Dermis microvascular lymphatic vessel endothelial cell (primary cell): ENCODE data around the gene PAH. TPM values are rescaled to one million over a fixed set of nuclear protein-coding genes. Genes with fewer than 3 reads are reported as not detected.

Source experiments
- DNase-seq, 2 donors: peaks; one replicate each; pipeline versions ENCODE4 v3.0.0 to v3.0.0-alpha.2; 2010; ENCODE audit warnings: low read depth in 2 of 2
- total RNA-seq: library from RNA; depleted of rRNA; stranded (reverse); fragments of >200 nt; gene quantifications from 2 replicates; pipeline ENCODE4 v1.2.1, GENCODE V29; 2014

The PAH gene
- total RNA-seq, 1 donor from 2014 or later: not detected

DNA sequence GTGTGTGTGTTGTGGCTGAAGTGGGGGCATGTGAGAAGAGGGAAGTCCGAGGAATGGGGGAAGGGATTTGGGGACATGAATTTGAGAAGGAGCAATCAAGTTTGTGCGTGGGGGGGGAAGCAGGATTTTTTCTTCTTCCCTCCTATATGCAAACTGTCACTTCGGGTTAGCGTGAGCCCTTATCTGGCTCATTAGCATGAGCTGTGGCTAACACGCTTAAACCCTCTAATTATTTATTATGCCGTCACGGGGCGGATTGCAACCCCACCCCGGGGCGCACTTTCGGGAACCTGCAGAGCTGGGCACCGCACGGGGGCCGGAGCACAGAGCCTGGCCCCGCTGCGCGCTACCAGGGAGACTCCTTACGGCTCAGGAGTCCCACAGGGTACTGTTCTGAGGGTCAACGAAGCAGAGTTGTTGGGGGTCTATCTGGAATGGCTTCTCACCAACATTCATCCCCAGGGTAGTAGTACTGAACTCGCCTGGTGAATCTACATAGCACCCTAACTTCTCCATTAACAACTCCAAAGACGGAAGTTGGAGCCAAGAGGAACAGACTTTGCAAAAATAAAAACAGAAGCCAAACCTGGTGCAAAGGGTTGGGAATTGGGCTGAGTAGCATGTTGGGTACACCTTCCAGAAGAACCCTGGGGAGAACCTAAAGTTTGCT is 34.0 kb upstream of the PAH start:
- no peak for DNase-seq

DNA sequence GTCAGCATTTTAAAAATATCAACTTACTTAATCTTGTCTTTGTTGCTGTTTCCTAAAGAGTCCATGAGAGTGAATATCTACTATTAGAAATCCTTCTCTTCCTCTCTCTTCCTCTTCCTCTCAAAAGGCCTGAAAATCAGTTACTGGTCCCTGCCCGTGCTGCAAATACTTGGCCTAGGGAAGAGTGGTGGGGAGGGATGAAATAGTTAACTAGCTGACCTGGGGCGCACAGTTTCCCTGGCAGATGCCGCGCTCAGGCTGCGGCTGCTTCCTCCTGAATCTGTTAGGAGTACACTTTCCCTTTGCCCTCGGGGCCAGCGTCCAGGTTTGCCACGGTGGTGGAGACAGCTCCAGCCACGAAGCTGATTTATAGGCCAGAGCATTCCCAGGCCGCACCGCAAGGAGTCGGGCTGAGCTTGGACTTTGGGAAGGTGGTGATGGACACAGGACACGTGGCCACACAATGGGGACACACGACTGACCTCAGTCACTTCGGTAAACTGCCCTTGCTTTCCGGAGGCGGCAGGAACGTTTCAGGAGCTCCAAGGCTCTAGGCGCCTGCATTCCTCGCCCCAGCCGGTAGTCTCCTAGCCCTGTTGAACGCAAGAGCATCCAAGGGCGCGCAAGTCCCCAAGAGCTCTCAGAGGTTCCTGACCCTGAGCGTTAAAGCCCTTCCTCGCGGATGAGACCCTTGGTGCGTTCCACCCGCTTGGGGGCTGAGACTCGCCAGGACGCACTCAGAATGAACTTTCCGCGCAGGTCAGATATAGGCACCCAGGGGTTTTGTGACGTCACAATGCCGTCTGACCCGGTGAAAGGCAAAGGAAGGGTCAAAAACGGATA is 33.3 kb upstream of the PAH start:
- DNase-seq: no peak

DNA sequence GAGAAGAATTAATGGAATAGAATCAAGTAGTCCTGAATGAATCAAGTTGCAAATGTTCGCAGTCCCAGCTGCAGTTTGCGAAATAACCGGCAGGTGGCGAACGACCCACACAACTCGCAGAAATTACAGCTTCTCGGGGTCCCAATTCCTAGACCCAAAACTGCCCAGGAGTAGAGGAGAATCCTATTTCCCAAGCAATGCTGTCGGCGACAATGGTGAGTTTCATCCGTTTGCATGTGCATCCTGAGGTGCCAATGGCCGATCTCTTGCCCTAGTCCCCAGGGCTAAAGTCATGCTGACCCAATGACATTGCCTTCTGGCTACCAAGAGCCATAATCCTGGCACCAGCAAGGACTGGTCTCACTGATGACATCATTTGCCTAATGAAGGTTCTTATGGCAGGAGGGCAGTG is 31.9 kb upstream of the PAH start:
- DNase-seq: peak in 1 of 2 donors; percentile 47

DNA sequence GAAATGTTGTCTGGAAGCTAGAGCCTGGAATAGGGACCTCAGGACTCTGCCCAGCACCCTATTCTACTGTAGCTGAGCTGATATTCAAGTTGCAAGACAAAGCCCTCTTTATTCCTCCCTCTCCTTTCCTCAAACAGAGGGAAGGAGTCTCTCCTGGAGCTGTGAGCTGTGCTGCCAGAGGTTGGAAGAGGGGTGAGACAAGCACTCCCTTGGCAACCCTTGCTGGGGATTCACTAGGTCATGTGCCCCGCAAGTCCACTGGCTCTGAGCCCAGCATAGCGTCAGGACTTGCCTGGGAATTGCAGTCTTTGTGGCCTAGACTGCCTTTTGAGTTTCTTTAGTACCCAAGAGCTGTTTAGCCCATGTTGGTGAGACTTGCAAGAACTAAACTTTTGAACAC is 29.0 kb upstream of the PAH start:
- no peak for DNase-seq

DNA sequence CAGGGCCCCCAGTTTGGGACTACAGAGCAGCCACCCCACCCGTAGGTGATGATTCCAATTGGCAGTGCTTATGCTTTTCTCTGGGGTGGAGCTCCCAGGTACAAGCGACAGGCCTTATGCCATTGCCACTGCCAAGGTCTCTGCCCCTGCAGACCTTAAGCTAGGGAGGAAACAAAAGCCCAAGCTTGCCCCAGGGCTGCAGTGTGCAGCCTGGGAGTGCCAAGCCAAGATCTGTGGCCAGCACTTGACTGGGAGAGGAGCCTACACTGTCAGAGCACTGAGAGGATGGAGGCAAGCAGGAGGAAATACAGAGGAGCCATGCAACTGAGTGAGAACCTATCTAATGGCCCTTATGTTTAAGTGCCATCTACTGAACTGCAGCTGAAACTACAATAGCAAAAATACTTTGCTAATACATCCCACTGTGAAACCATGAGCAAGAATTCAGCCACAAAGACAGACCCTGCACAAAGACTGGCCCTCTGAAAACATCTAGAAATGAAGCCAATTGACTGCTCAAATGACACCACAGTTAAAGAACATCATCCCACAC is 22.7 kb upstream of the PAH start:
- no peak for DNase-seq

DNA sequence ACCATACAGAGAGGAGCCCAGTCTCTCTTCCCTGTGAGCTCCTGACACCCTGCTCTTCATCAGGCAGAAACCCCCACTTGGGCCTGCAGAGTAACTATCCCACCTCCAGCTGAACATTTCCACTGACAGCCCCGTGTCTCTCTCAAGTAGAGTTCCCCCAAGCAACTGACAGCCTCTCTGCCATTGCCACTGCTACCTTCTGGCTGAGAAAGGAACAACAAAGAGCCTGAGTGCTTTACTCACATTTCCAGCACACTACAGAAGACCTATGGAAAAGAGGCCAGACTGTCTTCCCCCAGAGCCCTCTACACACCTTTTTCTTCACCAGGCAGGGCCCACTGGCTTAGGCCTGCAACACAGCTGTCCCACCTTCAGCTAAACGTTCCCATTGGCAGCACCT is 22.0 kb upstream of the PAH start:
- no peak for DNase-seq

DNA sequence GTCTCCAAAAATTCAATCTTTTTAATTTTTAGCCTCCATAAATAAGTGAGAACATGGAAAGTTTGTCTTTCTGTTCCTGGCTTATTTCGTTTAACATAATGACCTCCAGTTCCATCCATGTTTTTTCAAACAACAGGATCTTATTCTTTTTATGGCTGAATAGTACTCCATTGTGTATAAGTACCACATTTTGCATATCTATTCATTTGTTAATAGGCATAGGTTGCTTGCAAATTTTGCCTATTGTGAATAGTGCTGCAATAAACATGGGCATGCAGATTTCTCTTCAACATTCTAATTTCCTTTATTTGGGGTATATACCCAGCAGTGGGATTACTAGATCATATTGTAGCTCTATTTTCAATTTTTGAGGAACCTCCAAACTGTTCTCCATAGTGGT is 16.1 kb upstream of the PAH start:
- no peak for DNase-seq

DNA sequence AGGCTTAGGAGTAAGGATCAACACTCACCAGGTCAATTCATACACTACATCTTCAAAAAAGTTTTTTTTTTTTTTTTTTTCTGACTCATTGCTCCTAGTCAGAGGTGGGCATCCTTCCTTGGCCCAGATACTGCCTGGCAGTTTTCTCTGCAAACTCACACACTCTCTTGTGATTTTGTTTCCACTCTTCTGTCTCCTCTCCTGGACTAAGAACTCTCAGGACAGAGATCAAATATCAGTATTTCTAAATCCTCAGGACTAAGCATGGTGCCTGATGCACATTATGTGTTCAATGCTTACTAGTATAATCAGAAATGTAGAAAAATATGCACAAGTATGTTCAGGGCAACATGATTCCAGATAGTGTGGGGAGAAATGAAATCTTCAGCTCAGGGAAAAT is 10.2 kb upstream of the PAH start:
- no peak for DNase-seq

DNA sequence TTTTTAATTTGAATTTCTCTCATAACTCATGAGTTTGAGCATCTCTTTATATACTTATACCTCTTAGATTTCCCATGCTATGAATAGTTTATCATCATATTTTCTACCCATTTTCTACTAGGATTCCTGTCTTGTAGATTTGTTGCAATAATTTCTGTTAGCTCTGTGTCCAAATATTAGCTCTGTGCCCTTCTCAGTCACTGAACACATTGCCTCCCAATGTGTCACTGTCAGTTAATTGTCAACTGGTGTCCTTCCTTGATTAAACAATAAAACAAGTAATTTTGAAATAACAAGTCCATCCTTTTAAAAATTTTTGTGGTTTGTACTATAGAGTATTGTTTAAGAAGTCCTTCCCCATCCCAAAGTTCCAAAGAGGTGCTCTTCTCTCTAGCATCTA is 4.2 kb upstream of the PAH start:
- no peak for DNase-seq

DNA sequence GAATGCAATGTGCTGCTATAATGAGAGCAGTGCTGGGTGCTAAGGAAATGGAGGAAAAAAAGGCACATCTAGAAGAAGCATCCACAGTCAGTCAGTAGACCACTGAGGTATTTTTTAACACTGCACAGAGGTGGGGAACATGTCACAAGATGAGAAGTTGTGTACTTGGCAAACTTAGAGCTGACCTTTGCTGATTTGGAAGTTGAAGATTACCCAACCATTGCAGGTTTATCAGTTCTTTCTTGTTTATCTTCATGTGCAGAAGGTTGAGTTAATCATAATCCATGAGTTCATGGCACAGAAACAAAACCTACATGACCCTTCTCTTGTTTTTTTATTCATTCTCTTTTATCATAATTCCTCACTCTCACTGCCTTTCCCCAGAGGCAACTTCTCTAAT is 3.2 kb upstream of the PAH start:
- no peak for DNase-seq

DNA sequence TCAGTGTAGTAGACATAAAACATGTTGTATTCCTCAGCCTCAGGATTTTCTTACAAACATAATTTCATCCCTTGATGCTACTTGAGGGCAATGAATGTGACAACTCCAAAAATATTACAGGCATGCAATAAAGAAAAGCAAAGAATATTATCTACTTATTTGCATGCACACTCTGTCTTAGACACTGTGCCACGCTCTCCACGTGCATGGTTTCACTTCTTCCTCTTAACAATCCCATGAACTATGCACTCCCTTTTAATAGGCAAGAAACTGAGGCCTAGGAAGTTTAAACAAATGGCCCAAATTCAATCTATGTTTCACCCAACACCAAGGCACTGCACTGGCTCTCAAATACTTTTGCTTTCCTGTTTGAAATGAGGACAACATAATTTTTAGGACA is 1.8 kb upstream of the PAH start:
- DNase-seq: no peak

DNA sequence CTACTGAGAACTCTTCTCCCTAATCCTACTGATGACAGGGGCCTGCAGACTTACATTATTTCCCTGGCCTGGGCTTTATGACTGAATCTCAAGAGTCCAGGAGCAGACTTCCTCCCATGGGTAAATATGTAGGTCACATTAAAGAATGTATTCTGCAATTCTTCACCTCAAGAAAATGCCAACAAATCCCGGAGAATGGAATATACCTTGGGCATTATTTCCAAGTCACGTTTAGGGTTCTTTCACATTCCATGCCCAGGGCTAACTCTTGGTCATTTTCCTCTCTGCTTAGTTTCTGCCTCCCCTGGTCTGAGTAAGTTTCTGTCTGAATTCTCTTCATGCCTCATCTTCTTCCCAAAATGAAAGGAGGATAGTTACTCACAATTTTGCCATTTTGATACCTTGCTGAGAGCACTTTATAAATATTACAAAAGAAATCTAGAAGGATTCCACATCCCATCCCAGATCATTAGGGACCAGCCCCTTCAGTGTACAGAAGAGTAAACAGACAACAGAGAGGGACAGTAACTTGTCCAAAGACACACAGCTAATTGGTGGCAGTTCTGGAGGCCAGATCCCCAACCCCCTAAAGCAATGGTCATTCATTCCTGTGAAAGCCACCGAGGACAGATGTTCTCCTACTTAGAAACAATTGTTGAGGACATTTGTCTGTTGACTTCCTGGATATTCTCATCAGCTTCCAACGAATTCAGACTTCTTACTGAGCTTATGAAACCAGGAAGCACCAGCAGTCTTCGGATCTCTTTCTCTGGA is 605 bp downstream of the PAH start:
- no peak for DNase-seq

DNA sequence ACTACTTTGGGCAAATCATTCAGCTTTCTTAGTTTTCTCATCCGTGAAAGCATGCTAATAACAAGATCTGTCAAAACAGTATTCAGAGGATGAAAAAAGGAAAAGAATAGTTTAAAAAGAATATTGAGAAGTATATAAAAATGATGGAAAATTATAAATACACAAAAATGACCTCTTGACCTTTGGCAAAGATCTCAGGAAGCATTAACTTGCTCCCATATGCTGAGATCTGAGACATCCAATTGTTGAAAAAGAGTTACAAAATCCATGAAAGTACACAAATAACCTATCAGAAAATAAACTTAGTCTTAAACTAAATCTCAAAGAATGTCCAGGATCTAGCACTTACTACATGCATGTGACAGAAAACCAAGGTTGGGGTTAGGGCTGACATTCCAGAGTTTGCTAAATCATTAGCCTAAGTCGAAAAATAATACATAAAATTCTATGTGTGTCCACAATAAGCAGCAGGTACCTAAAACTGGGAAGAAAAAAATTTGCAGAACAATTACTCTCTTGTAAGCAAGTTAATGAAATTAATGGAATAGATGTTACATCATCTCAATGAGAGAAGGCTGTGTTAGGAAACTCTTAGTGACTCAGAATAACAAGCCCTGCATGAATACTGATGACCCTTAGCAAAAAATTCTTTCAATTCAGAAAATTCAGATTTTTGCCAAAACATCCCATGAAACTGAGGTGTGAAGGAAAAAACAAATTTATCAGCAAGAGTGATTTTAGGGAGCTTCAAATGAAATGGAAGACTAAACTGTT is 3.4 kb downstream of the PAH start:
- no peak for DNase-seq

DNA sequence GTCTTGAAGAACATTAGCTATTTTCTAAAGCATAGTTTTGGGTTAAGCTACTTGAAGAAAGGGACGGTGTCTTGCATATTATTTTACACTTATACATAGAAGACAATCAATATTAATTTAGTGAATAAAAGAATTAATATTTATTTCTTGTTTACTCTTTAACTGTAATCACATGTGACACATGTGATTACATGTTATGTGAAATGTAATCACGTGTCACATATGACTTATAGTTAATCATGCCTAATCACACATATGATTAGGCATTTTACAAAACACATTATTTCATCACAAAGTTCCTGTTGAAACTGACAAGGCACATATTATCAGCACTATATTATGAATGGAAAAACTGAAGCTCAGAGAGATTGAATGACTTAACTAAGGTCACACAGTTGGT is 4.8 kb downstream of the PAH start:
- no peak for DNase-seq

DNA sequence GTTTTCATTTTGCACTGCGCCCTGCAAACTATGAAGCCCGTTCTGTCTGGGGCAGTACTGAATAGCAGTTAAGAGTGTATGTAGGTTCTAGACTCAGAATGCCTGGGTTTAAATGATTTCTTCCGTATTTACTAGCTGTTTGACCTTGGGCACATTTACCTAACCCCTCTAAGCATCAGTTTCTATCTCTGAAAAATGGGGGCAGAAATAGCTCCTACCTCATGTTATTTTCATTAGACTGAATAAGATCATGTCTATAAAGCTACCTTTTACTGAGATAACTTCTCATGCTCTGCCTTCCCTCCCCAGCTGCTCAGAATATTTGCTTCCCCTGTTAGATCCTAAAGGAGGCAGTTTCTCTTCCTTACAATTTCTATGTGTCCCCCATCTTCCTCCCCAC is 5.7 kb downstream of the PAH start:
- DNase-seq: no peak

DNA sequence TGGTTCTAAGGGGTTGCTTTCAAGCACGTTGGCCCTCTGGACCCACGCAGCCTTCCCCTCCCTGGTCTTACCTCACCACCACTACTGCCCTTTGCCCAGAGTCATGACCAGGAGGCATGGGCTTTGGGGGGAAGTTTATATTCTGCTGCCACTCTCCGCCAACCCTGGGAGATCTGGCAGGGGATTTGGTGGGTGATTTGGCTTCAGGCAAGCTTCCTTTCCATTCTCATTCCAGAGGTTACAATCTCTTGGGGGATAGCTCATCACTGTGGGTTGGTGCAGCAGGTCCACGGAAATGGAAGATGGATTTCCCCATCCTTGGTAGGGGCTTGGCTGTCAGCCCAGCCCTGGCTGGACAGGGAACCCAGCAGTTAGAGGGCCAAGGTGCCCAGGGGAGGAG is 6.3 kb downstream of the PAH start:
- DNase-seq: no peak

DNA sequence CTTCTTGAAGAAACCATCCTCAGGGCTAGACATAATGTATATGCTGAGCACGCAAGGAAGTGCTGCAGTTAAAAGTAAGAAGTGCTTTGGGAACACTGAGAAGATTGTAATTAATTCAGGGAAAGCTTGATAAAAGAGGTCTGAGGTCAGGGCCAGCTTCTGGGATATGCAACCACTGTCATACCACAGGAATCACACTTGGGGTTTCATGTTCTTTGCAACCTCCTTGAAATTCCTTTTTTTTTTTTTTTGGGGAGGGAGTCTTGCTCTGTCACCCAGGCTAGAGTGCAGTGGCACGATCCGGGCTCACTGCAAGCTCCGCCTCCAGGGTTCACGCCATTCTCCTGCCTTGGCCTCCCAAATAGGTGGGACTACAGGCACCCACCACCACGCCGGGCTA is 6.9 kb downstream of the PAH start:
- DNase-seq: no peak

DNA sequence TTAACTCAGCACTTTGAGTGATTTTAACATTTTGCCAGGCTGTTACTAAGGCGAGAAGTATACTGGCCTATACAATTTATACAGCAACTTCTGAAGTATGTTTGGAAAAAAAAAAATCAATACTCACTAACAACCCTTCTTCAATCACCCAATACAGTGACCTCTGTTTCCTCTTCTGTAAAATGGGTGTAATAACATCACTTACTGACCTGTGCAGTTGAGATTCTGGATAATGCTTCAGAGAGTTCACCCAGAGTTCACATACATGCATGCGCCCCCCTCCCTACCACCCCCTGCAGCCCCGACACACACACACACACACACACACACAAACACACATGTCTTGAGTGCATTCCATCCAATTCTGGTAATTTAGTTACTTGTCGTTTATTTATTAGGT is 9.1 kb downstream of the PAH start:
- no peak for DNase-seq

DNA sequence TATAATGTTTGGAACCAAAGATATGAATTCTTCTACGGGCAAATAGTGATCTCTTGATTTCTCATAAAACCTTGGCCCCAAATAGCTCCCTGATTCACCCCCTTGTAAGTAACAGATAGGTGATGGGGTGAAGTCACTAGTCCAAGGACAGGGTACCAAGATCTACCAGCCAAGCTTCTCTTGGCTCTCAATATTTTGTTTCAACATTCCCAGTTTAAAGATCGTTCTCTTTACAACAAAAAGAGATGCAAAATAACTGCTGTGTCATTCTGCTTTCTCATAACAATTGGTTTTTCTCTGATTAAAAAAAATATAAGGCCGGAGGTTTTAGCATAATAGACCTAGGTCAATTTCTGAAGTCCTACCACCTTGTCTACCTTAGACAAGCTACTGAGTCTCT is 11.8 kb downstream of the PAH start:
- DNase-seq: no peak

DNA sequence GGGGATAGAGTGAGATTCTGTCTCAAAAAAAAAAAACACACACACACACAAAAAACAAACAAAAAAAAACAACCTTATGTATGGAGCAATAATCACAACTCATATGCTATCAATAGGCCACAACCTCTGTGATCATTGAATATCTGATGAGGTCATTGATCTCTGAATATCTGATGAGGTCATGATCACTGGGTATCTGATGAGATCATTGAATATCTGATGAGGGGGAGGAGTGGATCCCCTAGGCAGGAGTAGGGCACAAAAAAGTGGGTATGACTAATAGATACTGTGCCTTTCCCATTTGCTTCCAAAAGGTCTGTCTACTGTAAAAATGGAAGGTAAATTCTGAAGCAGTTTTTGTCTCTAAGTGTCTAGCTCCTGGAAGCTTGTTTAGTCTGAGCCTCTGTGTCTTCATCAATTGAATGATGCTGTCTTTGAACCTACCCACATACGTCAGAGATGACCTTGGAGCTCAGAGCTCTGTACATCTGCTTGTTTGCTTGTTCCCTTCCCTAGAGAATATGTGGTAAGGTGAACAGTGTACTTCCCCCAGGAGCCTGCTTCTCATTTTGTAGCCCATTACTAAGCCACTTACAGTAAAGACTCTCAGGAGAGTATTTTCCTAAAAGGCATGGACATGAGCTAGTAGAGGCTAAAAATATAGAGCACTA is 13.6 kb downstream of the PAH start:
- no peak for DNase-seq

DNA sequence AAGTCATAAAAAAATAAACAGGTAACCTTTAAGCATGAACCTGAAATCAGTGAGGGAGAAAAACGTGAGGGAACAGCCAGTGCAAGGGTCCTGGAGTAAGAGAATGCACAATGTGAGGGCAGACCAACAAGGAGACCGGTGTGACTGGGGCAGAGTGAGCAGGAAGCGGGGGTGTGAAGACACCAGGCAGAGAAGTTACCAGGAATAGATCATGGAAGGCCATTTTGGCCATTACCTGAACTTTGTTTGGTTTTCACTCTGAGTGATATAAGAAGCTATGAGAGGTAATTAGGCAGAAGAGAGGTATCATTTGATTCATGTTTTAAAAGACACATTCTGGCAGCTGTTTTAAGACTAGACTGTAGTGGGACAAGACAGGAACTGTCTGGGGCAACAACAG is 15.0 kb downstream of the PAH start:
- DNase-seq: no peak
